ENCODE measurements around the gene CRYGB.
"Not testable (repeated sequence)": the region's sequence is repeated elsewhere in the genome, so short reads cannot be mapped to it uniquely, and the experiment has no call there.

CRYGB gene

GRCh38 chr2:208150094-208150493 lies 4.1 kb upstream of the CRYGB start:
- no peak for DNase-seq (ENCODE audit: low spot score)

- DNase-seq (ENCODE audit: low spot score), result no peak
Measured at GRCh38 chr2:208148803-208149202, 2.8 kb upstream of the CRYGB start.

- DNase-seq (ENCODE audit: low spot score), result no peak
Measured at GRCh38 chr2:208147759-208148158, 1.8 kb upstream of the CRYGB start.

- no peak for DNase-seq (ENCODE audit: low spot score)
Measured at GRCh38 chr2:208147008-208147407, 1.1 kb upstream of the CRYGB start.

- DNase-seq (ENCODE audit: low spot score), result no peak
Measured at GRCh38 chr2:208142925-208143799, 2.8 kb downstream of the CRYGB start.

GRCh38 chr2:208142240-208142924 lies 3.6 kb downstream of the CRYGB start:
- DNase-seq (ENCODE audit: low spot score), result no peak

GRCh38 chr2:208139447-208139846 lies 6.5 kb downstream of the CRYGB start:
- DNase-seq (ENCODE audit: low spot score), result no peak

GRCh38 chr2:208138334-208138733 lies 7.6 kb downstream of the CRYGB start:
- DNase-seq (ENCODE audit: low spot score), result not testable (repeated sequence)

- DNase-seq (ENCODE audit: low spot score), result no peak
Measured at GRCh38 chr2:208136716-208137094, 9.3 kb downstream of the CRYGB start.

- DNase-seq (ENCODE audit: low spot score), result no peak
Measured at GRCh38 chr2:208135794-208136715, 9.9 kb downstream of the CRYGB start.

- DNase-seq (ENCODE audit: low spot score), result no peak
Measured at GRCh38 chr2:208134928-208135586, 10.9 kb downstream of the CRYGB start.

GRCh38 chr2:208130712-208131110 lies 15.2 kb downstream of the CRYGB start:
- DNase-seq (ENCODE audit: low spot score), result no peak

GRCh38 chr2:208129744-208130711 lies 15.9 kb downstream of the CRYGB start, which contains the start of gene CRYGC:
TSS of gene CRYGC (minus strand) at chr2:208129828. CDS start at chr2:208129792, 36 bp downstream.
- no peak for DNase-seq (ENCODE audit: low spot score)

- no peak for DNase-seq (ENCODE audit: low spot score)
Measured at GRCh38 chr2:208128136-208128535, 17.8 kb downstream of the CRYGB start.

GRCh38 chr2:208127090-208127489 lies 18.9 kb downstream of the CRYGB start:
- no peak for DNase-seq (ENCODE audit: low spot score)

GRCh38 chr2:208125251-208125650 lies 20.7 kb downstream of the CRYGB start:
- no peak for DNase-seq (ENCODE audit: low spot score)

- DNase-seq (ENCODE audit: low spot score), result not testable (repeated sequence)
Measured at GRCh38 chr2:208124013-208124715, 21.8 kb downstream of the CRYGB start, which contains the start of gene CRYGD. TSS of gene CRYGD (minus strand) at chr2:208124524. CDS start at chr2:208124473, 51 bp downstream.

- DNase-seq (ENCODE audit: low spot score), result no peak
Measured at GRCh38 chr2:208122248-208122647, 23.7 kb downstream of the CRYGB start.

- no peak for DNase-seq (ENCODE audit: low spot score)
Measured at GRCh38 chr2:208118918-208119317, 27.0 kb downstream of the CRYGB start.

GRCh38 chr2:208117390-208117789 lies 28.6 kb downstream of the CRYGB start:
- not testable (repeated sequence) for DNase-seq (ENCODE audit: low spot score)

Measured in left forelimb (tissue), 1 donor.